WTC11 (cell line): ENCODE measurements around the gene PXYLP1.

Experiments used
- ARID4B ChIP-seq: sonication (generic); formaldehyde crosslinking; IDR thresholded peaks from 2 replicates; pipeline ENCODE4 v1.8.0; 2023; ENCODE audit warnings: missing genetic modification reagents, mild to moderate bottlenecking, borderline replicate concordance
- CTCF ChIP-seq: fragments of 200-600 bp; IDR thresholded peaks from 2 replicates; pipeline ENCODE4 v1.8.0; 2022; ENCODE audit warnings: antibody characterized with exemption
- FOXJ3 ChIP-seq: sonication (generic); formaldehyde crosslinking; IDR thresholded peaks from 2 replicates; pipeline ENCODE4 v1.9.0; 2021; ENCODE audit warnings: missing genetic modification reagents, mild to moderate bottlenecking, borderline replicate concordance
- FOXK1 ChIP-seq: sonication (generic); formaldehyde crosslinking; IDR thresholded peaks from 2 replicates; pipeline ENCODE4 v1.8.0; 2022; ENCODE audit warnings: mild to moderate bottlenecking, moderate library complexity, missing genetic modification reagents
- GTF2I ChIP-seq: fragments of 250-450 bp; sonication (Bioruptor Pico); conservative IDR thresholded peaks from 2 replicates; pipeline ENCODE4 v1.4.0; 2021; ENCODE audit warnings: mild to moderate bottlenecking
- MAX ChIP-seq: sonication (generic); formaldehyde crosslinking; IDR thresholded peaks from 2 replicates; pipeline ENCODE4 v1.8.0; 2022; ENCODE audit warnings: mild to moderate bottlenecking, missing genetic modification reagents
- NR3C1 ChIP-seq: sonication (generic); formaldehyde crosslinking; conservative IDR thresholded peaks from 2 replicates; pipeline ENCODE4 v1.8.1; 2023; ENCODE audit warnings: low read depth, mild to moderate bottlenecking, missing genetic modification reagents
- PRDM15 ChIP-seq: sonication (generic); formaldehyde crosslinking; IDR thresholded peaks from 2 replicates; pipeline ENCODE4 v1.8.0; 2022; ENCODE audit warnings: missing genetic modification reagents
- USF2 ChIP-seq: sonication (generic); formaldehyde crosslinking; IDR thresholded peaks from 2 replicates; pipeline ENCODE4 v1.8.1; 2023; ENCODE audit warnings: mild to moderate bottlenecking, missing genetic modification reagents, moderate library complexity

- TF ChIP-seq CTCF: no peak
- TF ChIP-seq MAX (CRISPR knock-in tag): no peak
- no peak for TF ChIP-seq ARID4B (CRISPR knock-in tag)
- TF ChIP-seq FOXK1 (CRISPR knock-in tag): no peak
- no peak for TF ChIP-seq USF2
- no peak for TF ChIP-seq NR3C1 (CRISPR knock-in tag)
- no peak for TF ChIP-seq PRDM15 (CRISPR knock-in tag)
- no peak for TF ChIP-seq FOXJ3 (CRISPR knock-in tag)
- no peak for TF ChIP-seq GTF2I
These were observed 27.3 kb upstream of the PXYLP1 start for GRCh38 chr3:141204343-141204742.
